Panc1 (cell line): ENCODE measurements around the gene PRSS27.

Experiments
- SIN3A ChIP-seq: IDR thresholded peaks from 2 replicates; pipeline ENCODE4 v1.6.1; 2012; ENCODE audit warnings: low read depth, mild to moderate bottlenecking, low read length, moderate library complexity, borderline replicate concordance; ENCODE audit not compliant: insufficient read depth
- TF ChIP-seq, protein P1 (sequence below): fragments of 450-650 bp; IDR thresholded peaks from 2 replicates; pipeline ENCODE4 v1.5.1; 2017; ENCODE audit warnings: mild to moderate bottlenecking
- TF ChIP-seq, protein P2 (sequence below), 2 experiments: IDR thresholded peaks; 2 replicates each; pipeline ENCODE4 v1.6.1; 2011 to 2012; ENCODE audit warnings: low read depth in 2 of 2, control low read depth in 1 of 2, low read length in 1 of 2, mild to moderate bottlenecking in 1 of 2, moderate library complexity in 1 of 2; ENCODE audit not compliant: insufficient read depth in 1 of 2

DNA sequence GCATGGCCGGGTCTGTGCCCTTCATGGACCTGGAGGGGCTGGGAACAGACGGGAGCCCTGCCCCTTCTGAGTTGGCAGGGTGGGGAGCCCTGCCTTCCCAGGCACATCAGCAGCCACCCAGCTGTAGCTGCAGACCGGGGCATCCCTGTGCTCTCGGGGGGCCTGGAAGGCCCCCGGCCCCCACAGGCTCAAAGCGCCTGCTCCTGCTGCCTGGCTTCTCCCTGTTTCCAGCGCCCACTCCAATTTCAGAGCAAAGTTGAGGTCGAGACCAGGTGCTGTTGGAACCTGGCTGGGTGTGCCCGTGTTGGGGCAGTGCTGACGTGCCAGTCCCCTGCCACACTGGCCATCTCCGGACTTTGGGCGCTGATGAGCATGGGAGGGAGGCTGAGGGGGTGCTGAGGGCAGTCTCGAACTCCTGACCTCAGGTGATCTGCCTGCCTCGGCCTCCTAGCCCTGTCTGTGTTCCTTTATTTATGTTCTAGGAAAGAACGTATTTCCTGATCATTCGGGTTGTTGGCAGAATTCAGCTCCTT, 4.9 kb upstream of the PRSS27 start:
- TF ChIP-seq, protein P1, sequence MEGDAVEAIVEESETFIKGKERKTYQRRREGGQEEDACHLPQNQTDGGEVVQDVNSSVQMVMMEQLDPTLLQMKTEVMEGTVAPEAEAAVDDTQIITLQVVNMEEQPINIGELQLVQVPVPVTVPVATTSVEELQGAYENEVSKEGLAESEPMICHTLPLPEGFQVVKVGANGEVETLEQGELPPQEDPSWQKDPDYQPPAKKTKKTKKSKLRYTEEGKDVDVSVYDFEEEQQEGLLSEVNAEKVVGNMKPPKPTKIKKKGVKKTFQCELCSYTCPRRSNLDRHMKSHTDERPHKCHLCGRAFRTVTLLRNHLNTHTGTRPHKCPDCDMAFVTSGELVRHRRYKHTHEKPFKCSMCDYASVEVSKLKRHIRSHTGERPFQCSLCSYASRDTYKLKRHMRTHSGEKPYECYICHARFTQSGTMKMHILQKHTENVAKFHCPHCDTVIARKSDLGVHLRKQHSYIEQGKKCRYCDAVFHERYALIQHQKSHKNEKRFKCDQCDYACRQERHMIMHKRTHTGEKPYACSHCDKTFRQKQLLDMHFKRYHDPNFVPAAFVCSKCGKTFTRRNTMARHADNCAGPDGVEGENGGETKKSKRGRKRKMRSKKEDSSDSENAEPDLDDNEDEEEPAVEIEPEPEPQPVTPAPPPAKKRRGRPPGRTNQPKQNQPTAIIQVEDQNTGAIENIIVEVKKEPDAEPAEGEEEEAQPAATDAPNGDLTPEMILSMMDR = no peak
- no peak for TF ChIP-seq SIN3A
- TF ChIP-seq, protein P2, sequence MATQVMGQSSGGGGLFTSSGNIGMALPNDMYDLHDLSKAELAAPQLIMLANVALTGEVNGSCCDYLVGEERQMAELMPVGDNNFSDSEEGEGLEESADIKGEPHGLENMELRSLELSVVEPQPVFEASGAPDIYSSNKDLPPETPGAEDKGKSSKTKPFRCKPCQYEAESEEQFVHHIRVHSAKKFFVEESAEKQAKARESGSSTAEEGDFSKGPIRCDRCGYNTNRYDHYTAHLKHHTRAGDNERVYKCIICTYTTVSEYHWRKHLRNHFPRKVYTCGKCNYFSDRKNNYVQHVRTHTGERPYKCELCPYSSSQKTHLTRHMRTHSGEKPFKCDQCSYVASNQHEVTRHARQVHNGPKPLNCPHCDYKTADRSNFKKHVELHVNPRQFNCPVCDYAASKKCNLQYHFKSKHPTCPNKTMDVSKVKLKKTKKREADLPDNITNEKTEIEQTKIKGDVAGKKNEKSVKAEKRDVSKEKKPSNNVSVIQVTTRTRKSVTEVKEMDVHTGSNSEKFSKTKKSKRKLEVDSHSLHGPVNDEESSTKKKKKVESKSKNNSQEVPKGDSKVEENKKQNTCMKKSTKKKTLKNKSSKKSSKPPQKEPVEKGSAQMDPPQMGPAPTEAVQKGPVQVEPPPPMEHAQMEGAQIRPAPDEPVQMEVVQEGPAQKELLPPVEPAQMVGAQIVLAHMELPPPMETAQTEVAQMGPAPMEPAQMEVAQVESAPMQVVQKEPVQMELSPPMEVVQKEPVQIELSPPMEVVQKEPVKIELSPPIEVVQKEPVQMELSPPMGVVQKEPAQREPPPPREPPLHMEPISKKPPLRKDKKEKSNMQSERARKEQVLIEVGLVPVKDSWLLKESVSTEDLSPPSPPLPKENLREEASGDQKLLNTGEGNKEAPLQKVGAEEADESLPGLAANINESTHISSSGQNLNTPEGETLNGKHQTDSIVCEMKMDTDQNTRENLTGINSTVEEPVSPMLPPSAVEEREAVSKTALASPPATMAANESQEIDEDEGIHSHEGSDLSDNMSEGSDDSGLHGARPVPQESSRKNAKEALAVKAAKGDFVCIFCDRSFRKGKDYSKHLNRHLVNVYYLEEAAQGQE (IDR thresholded peaks at IDR 0.05; ENCODE audit: insufficient read depth in 1 of 2, low read depth in 2 of 2, low read length in 1 of 2) = no peak
